VCaP (cell line): ENCODE results near the gene CEP162.
"Not testable (repeated sequence)": the region's sequence is repeated elsewhere in the genome, so short reads cannot be mapped to it uniquely, and the experiment has no call there.

Experiments used
- H3K27ac ChIP-seq: fragments of 450-650 bp; 2 replicates; pipeline ENCODE4 v1.5.1; 2017
- CTCF ChIP-seq: fragments of 450-650 bp; conservative IDR thresholded peaks from 2 replicates; pipeline ENCODE4 v1.5.1; 2017; ENCODE audit warnings: mild to moderate bottlenecking, moderate library complexity

Gene CEP162

GRCh38 chr6:84255641-84256040 is 28.2 kb upstream of the CEP162 start:
- TF ChIP-seq CTCF, result no peak
- H3K27ac ChIP-seq, result no peak overlapping the region

GRCh38 chr6:84253380-84253779 is 25.9 kb upstream of the CEP162 start:
- no peak overlapping the region for H3K27ac ChIP-seq
- TF ChIP-seq CTCF, result no peak

- TF ChIP-seq CTCF, result no peak
- no peak overlapping the region for H3K27ac ChIP-seq
Observed at GRCh38 chr6:84251891-84252539, 24.6 kb upstream of the CEP162 start.

- H3K27ac ChIP-seq, result no peak overlapping the region
- TF ChIP-seq CTCF, result no peak
Observed at GRCh38 chr6:84249724-84250123, 22.3 kb upstream of the CEP162 start.

- not testable (repeated sequence) for H3K27ac ChIP-seq
Observed at GRCh38 chr6:84244416-84245081, 17.1 kb upstream of the CEP162 start.

GRCh38 chr6:84243240-84243639 is 15.8 kb upstream of the CEP162 start:
- TF ChIP-seq CTCF, result peak; percentile 23; the same call in 1 of the 2 replicates
- no peak overlapping the region for H3K27ac ChIP-seq

- no peak for TF ChIP-seq CTCF
- H3K27ac ChIP-seq, result no peak overlapping the region
Observed at GRCh38 chr6:84242265-84242664, 14.8 kb upstream of the CEP162 start.

- no peak overlapping the region; the same call in 1 of the 2 replicates for H3K27ac ChIP-seq
- TF ChIP-seq CTCF, result peak; percentile 18
Observed at GRCh38 chr6:84228198-84228543, 728 bp upstream of the CEP162 start.
